ENCODE measurements around the gene PRC1.
A peak's percentile ranks its signal among the peaks of the same experiment; 100 is the strongest.

PRC1 gene, protein sequence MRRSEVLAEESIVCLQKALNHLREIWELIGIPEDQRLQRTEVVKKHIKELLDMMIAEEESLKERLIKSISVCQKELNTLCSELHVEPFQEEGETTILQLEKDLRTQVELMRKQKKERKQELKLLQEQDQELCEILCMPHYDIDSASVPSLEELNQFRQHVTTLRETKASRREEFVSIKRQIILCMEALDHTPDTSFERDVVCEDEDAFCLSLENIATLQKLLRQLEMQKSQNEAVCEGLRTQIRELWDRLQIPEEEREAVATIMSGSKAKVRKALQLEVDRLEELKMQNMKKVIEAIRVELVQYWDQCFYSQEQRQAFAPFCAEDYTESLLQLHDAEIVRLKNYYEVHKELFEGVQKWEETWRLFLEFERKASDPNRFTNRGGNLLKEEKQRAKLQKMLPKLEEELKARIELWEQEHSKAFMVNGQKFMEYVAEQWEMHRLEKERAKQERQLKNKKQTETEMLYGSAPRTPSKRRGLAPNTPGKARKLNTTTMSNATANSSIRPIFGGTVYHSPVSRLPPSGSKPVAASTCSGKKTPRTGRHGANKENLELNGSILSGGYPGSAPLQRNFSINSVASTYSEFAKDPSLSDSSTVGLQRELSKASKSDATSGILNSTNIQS

DNA sequence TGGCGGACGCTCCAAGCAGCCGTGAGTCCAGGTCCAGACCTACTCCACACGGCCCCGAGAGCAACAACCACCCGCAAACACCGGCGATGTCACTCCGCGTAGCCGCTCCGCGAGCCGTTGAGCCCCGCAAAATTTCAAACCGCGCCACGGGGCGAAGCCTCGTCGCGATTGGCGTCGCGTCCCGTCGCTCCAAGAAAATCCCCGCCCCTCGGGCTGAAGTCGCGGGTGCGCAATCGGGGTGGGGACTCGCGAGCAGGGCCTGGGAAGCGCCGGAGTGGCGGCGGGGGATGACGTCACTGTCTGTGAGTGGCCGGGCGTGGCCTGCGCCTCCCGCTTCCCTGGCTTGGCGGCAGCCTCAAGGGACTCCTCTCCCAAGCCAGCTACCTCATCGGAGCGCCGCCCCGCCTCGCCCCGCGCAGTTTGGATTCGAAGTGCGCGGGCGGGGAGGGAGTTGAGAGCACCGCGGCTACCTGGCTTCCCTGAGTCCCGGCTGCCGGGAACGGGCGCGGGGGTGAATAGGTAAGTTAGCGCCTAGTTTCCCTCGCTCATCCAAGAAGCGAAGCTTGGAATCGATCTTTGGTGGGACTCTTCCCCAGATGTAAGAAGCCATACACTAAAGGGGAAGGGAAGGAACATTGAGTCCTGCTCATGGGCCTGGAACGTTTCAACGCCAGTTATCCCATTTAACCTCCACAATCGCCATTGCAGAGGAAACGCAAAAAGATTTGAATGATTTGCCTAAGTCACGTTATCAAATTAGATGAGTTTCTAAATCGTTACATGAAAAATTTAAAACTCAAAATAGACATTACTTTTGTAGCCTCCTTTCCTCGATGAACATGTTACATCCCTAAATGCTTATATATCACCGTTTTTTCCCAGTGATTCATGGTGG is at the start of gene PRC1:
PRC1 (minus strand) TSS at position 119 of the 895 bp plus-strand sequence; CDS start at position 1, 118 bp downstream.
- Histone ChIP-seq H3K9me3 (ENCODE audit: control insufficient read depth, insufficient read depth, low read length) (no peaks in the 10 kb centered on the region), H3K4me1 (ENCODE audit: control insufficient read depth, insufficient read depth, low read length) (no peaks in the 10 kb centered on the region), H3K27ac (ENCODE audit: low read depth, low read length) (peak within 1 kb of the TSS; percentile 97), H3K4me3 (ENCODE audit: low read depth, low read length) (peak within 1 kb of the TSS; percentile 78), H3K9ac (ENCODE audit: low read depth, low read length) (peak within 1 kb of the TSS; percentile 95), H3K27me3 (ENCODE audit: control insufficient read depth, insufficient read depth, low read length) (no peaks in the 10 kb centered on the region), H3K36me3 (ENCODE audit: control insufficient read depth, insufficient read depth, low read length) (peaks cover 27% of the 10 kb centered on the region)

DNA sequence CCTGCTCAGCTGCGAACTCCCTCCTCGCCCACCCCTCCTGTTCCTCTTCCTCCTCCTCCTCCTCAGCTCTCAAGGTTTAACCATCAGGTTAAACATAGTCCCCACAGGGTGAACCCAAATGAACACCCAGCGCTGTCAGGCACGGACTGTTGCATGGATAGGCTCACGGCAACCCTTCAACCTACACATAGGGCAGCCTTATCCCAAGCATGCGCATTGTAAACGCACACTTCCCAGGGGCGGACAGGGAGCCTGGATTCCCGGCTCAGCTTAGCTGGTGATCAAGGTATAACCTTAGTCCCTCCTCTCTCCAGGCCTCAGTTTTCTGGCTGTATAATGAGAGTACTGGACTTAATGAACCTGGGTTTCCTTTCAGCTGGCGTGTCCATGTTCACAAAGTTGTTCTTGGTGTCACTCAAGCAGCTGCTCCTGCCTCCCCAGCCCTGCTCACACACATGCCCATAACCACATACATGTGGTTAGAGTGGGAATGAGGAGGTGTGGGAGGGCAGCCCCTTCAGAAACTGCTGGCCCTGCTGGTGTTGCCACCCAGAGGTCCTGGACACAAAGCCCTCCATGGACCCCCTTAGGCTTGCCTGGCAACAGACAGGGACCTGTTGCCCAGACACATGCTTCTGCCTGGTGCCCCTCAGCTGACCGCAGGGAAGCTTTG is 49.0 kb upstream of the PRC1 start:
- H3K27ac ChIP-seq (ENCODE audit: low read depth, low read length) = no peak overlapping the region
- H3K36me3 ChIP-seq (ENCODE audit: control insufficient read depth, insufficient read depth, low read length) = no peaks in the 10 kb centered on the region
- H3K9me3 ChIP-seq (ENCODE audit: control insufficient read depth, insufficient read depth, low read length) = no peaks in the 10 kb centered on the region

DNA sequence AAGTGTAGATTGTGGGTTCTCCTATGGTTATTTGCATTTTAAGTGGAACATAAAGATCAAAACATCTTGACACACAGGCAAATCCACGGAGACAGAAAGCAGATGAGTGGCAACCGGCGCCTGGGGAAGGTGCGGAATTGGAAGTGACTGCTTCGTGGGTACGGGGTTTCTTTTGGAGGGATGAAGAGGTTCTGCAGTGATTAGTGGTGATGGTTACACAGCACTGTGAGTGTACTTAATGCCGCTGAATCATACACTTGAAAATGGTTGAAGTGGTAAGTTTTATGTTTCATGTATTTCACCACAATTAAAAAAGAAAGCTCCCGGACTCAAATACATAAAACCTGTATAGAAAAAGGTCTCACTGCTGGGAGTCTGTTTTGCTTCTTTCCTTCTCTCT is 46.5 kb upstream of the PRC1 start:
- no peaks in the 10 kb centered on the region for H3K9me3 ChIP-seq (ENCODE audit: control insufficient read depth, insufficient read depth, low read length)
- no peaks in the 10 kb centered on the region for H3K36me3 ChIP-seq (ENCODE audit: control insufficient read depth, insufficient read depth, low read length)
- H3K9ac ChIP-seq (ENCODE audit: low read depth, low read length) = no peak overlapping the region
- H3K27me3 ChIP-seq (ENCODE audit: control insufficient read depth, insufficient read depth, low read length) = no peaks in the 10 kb centered on the region
- H3K27ac ChIP-seq (ENCODE audit: low read depth, low read length) = no peak overlapping the region
- no peaks in the 10 kb centered on the region for H3K4me1 ChIP-seq (ENCODE audit: control insufficient read depth, insufficient read depth, low read length)
- no peak overlapping the region for H3K4me3 ChIP-seq (ENCODE audit: low read depth, low read length)

More for the DNA sequence above, 49.0 kb upstream of the PRC1 start:
- H3K9ac ChIP-seq (ENCODE audit: low read depth, low read length) = no peak overlapping the region
- no peaks in the 10 kb centered on the region for H3K4me1 ChIP-seq (ENCODE audit: control insufficient read depth, insufficient read depth, low read length)
- no peak overlapping the region for H3K4me3 ChIP-seq (ENCODE audit: low read depth, low read length)
- no peaks in the 10 kb centered on the region for H3K27me3 ChIP-seq (ENCODE audit: control insufficient read depth, insufficient read depth, low read length)

DNA sequence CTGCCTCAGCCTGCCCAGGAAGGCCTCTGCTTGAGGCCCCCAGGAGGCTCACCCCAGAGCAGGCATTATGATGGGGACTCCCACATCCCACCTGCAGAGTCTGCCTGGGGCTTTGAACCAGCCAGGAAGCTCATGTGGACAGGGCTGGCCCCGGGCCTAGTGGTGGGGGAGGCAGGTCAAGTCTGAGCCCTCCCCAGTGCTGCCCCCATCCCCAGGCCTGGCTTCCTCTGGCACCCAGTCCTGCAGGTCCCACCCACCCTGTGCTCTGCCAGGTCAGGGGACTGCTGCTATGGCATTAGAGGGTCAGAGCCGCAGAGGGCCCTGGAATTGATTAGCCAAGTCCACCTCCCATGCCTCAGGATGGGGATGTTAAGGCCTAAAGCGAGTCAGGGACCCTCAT is 45.7 kb upstream of the PRC1 start:
- Histone ChIP-seq H3K4me3 (ENCODE audit: low read depth, low read length) (no peak overlapping the region), H3K4me1 (ENCODE audit: control insufficient read depth, insufficient read depth, low read length) (no peaks in the 10 kb centered on the region), H3K36me3 (ENCODE audit: control insufficient read depth, insufficient read depth, low read length) (no peaks in the 10 kb centered on the region), H3K9ac (ENCODE audit: low read depth, low read length) (no peak overlapping the region), H3K27me3 (ENCODE audit: control insufficient read depth, insufficient read depth, low read length) (no peaks in the 10 kb centered on the region), H3K27ac (ENCODE audit: low read depth, low read length) (no peak overlapping the region), H3K9me3 (ENCODE audit: control insufficient read depth, insufficient read depth, low read length) (no peaks in the 10 kb centered on the region)

DNA sequence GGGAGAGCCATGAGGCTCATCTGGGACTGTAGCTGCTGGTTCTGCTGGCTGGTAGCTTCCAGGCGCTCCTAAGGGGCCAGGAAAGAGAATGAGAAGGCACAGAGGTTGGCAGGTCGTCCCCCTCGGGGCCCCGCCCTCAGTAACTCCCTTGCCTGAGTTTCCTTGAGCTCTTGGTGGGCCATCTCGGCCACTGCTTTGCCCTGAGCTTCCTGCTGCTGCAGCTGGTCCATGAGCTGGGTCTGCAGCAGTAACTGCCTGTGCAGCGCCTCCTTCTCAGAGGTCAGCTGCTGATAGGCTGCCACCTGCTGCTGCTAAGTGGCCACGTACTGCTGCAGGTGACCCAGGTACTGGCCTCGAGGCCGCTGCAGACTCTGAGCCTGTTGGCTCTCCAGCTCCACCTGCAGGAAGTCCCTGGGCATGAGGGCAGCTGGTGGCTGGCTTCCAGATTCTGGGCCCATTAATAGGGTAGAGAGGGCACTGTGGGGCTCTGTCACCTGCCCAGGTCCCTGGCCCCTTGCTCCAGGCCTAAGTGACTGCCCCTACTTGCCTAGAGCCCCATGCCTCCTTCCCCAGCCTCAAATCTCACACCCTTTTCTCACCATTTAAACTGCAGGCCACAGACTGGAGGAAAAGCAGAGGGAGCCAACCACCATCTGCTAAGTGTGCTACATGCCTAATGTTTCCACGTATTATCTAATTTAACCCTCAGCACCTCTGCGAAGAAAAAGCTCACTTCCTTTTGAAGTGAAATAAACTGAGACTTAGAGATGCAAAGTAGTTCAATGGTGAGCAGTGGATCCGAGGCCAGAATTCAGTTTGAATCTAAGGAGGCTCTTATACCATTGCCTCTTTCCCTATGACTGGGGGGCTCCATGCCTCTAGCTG is 38.8 kb upstream of the PRC1 start:
- no peaks in the 10 kb centered on the region for H3K36me3 ChIP-seq (ENCODE audit: control insufficient read depth, insufficient read depth, low read length)
- no peak overlapping the region for H3K4me3 ChIP-seq (ENCODE audit: low read depth, low read length)
- no peak overlapping the region for H3K27ac ChIP-seq (ENCODE audit: low read depth, low read length)

DNA sequence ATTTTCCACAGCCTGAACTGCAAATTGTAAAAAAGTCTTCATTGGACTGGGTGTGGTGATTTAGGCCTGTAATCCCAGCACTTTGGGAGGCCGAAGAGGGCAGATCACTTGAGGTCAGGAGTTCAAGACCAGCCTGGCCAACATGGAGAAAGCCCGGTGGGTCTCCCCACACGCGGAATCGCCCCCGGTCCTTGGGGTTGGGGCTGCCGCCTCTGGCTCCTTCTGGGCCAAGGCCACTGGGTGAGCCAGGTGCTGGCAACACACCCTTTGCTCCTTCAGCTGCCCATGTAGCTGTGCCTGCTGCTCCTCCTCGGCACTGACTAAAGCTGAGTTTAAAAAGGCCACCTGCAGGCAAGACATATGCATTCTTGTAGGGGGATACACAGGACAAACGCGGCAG is 37.5 kb upstream of the PRC1 start:
- Histone ChIP-seq H3K4me3 (ENCODE audit: low read depth, low read length) (no peak overlapping the region), H3K9me3 (ENCODE audit: control insufficient read depth, insufficient read depth, low read length) (no peaks in the 10 kb centered on the region), H3K27me3 (ENCODE audit: control insufficient read depth, insufficient read depth, low read length) (no peaks in the 10 kb centered on the region), H3K27ac (ENCODE audit: low read depth, low read length) (no peak overlapping the region), H3K9ac (ENCODE audit: low read depth, low read length) (no peak overlapping the region), H3K36me3 (ENCODE audit: control insufficient read depth, insufficient read depth, low read length) (no peaks in the 10 kb centered on the region), H3K4me1 (ENCODE audit: control insufficient read depth, insufficient read depth, low read length) (no peaks in the 10 kb centered on the region; the same call in 1 of the 2 replicates)

More for the DNA sequence above, 38.8 kb upstream of the PRC1 start:
- H3K4me1 ChIP-seq (ENCODE audit: control insufficient read depth, insufficient read depth, low read length) = no peaks in the 10 kb centered on the region; the same call in 1 of the 2 replicates
- no peaks in the 10 kb centered on the region for H3K27me3 ChIP-seq (ENCODE audit: control insufficient read depth, insufficient read depth, low read length)
- no peaks in the 10 kb centered on the region for H3K9me3 ChIP-seq (ENCODE audit: control insufficient read depth, insufficient read depth, low read length)
- no peak overlapping the region for H3K9ac ChIP-seq (ENCODE audit: low read depth, low read length)

DNA sequence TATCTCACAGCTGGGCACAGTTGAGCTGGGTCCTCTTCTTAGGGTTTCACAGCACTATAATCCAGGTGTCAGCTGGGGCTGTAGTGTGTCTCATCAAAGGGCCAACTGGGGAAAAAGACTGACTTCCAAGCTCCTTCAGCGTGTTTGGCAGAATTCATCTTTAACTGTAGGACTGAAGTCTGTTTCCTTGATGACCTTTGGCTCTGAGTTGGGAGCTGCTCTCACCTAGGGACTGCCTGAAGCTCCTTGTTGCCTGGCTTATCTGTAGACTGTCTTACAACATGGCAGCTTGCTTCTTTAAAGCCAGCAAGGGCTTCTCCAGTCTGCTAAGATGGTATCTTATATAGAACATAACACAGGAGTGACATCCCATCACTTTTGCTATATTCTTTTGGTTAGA is 33.3 kb upstream of the PRC1 start:
- Histone ChIP-seq H3K4me1 (ENCODE audit: control insufficient read depth, insufficient read depth, low read length) (no peaks in the 10 kb centered on the region; the same call in 1 of the 2 replicates), H3K9me3 (ENCODE audit: control insufficient read depth, insufficient read depth, low read length) (no peaks in the 10 kb centered on the region), H3K36me3 (ENCODE audit: control insufficient read depth, insufficient read depth, low read length) (no peaks in the 10 kb centered on the region), H3K4me3 (ENCODE audit: low read depth, low read length) (no peak overlapping the region), H3K27me3 (ENCODE audit: control insufficient read depth, insufficient read depth, low read length) (no peaks in the 10 kb centered on the region), H3K27ac (ENCODE audit: low read depth, low read length) (no peak overlapping the region), H3K9ac (ENCODE audit: low read depth, low read length) (no peak overlapping the region)

DNA sequence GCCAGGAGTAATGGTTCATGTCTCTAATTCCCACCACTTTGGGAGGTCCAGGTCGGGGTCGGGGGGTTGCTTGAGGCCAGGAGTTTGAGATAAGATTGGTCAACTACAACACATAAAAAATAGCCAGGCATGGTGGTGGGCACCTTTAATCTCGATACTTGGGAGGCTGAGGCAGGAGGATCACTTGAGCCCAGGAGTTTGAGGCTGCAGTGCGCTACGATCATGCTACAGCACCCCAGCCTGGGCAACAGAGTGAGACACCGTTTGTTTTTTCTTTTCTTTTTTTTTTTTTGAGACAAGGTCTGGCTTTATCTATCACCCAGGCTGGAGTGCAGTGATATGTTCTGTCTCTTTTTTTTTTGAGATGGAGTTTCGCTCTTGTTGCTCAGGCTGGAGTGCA is 29.4 kb upstream of the PRC1 start:
- no peak overlapping the region for H3K4me3 ChIP-seq (ENCODE audit: low read depth, low read length)
- H3K4me1 ChIP-seq (ENCODE audit: control insufficient read depth, insufficient read depth, low read length) = peaks cover 7% of the 10 kb centered on the region
- no peaks in the 10 kb centered on the region for H3K36me3 ChIP-seq (ENCODE audit: control insufficient read depth, insufficient read depth, low read length)
- H3K27ac ChIP-seq (ENCODE audit: low read depth, low read length) = no peak overlapping the region
- H3K27me3 ChIP-seq (ENCODE audit: control insufficient read depth, insufficient read depth, low read length) = no peaks in the 10 kb centered on the region
- H3K9me3 ChIP-seq (ENCODE audit: control insufficient read depth, insufficient read depth, low read length) = no peaks in the 10 kb centered on the region
- H3K9ac ChIP-seq (ENCODE audit: low read depth, low read length) = no peak overlapping the region

DNA sequence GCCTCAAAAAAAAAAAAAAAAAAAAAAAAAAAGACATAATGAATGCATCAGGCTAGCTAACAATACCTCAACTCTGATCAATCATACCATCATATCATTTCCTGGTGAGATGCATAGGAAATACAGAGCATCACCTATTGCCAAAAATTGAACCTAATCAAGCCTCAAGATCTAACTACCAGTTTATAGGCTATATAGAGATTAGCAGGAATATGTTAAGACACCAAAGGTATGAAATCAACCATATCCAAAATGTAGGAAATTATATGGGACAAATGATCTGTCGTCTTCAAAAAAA is 28.4 kb upstream of the PRC1 start:
- no peaks in the 10 kb centered on the region for H3K9me3 ChIP-seq (ENCODE audit: control insufficient read depth, insufficient read depth, low read length)
- no peak overlapping the region for H3K27ac ChIP-seq (ENCODE audit: low read depth, low read length)
- 0 out of 2 replicates have a peak, but pooled peaks cover 1% of the 10 kb centered on the region for H3K36me3 ChIP-seq (ENCODE audit: control insufficient read depth, insufficient read depth, low read length)
- peaks cover 7% of the 10 kb centered on the region for H3K4me1 ChIP-seq (ENCODE audit: control insufficient read depth, insufficient read depth, low read length)
- H3K27me3 ChIP-seq (ENCODE audit: control insufficient read depth, insufficient read depth, low read length) = no peaks in the 10 kb centered on the region
- H3K9ac ChIP-seq (ENCODE audit: low read depth, low read length) = peak overlapping the region; percentile 66
- peak overlapping the region; percentile 75 for H3K4me3 ChIP-seq (ENCODE audit: low read depth, low read length)

Data from HUES48 (cell line).